IPS DF 19.7 (cell line): Measurements from ENCODE around the gene TMEM63C.

Source experiments
- DNase-seq: peaks from one replicate; pipeline ENCODE4 v3.0.0-alpha.2; 2013; ENCODE audit warnings: low read depth, low spot score

Gene TMEM63C

GRCh38 chr14:77197988-77198387, 16.4 kb downstream of the TMEM63C start:
- DNase-seq = no peak

- DNase-seq = no peak
Observed at GRCh38 chr14:77198561-77198960, 17.0 kb downstream of the TMEM63C start.

- no peak for DNase-seq
Observed at GRCh38 chr14:77199590-77199989, 18.0 kb downstream of the TMEM63C start.

- DNase-seq = no peak
Observed at GRCh38 chr14:77200406-77200985, 18.9 kb downstream of the TMEM63C start.

DNA sequence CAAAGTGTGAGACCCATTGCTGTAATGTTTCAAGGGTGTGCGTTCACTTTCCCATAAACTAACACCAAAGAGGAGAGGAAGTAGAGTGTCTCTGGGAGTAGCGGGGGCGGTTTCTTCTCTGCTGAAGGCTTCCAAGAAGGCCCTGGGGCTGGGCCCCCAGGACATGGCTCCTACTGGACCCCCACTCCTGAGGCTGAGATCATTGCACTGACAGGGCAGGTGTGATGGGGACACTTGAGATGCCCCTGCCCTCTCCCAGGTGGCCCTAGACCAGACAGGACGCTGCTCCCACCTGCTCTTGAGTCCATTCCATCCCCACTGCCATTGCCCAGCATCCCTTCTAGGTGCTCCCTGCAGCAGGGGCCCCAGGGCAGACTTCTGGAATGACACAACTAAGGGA, 20.1 kb downstream of the TMEM63C start:
- DNase-seq = no peak

GRCh38 chr14:77203611-77204458, 22.2 kb downstream of the TMEM63C start:
- DNase-seq = no peak

GRCh38 chr14:77204459-77204771, 22.8 kb downstream of the TMEM63C start:
- no peak for DNase-seq

DNA sequence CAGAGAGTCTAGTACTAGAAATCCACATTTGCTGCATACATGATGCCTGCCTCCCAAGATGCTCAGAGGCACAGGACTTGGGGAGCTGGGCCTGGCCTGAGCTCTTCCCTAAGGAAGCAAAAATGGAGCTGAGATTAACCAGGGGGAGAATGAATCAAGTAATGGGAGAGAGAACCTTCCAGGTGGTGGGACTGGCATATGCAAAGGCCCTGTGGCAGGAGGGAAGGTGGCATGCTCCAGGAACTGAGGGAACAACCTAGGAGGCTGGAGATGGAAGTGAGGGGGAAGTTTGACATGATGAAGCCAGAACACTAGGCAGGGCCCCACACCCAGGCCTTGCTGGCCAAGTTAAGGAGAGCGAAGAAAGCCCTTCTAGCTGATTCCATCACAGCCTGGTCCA, 23.3 kb downstream of the TMEM63C start:
- no peak for DNase-seq

DNA sequence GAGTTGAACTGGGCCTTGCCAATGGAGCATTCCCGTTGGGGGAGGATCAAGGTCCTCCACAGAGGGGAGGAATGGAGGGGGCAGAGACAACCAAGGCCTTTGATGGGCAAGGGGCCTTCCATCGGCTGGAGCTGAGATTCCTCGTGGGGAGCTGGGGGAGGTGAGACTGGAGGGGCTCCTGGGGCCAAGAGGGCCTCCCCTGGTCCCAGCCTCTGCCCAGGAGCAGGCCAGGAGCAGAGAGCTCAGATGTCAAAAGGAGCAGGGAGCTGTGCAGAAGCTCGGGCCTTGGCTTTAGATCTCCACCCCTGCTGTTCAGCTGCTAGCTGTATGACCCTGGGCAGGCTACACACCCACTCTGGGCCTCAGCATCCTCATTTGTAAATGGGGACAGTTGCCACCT, 24.0 kb downstream of the TMEM63C start:
- no peak for DNase-seq

GRCh38 chr14:77206261-77206824, 24.7 kb downstream of the TMEM63C start:
- DNase-seq = no peak

DNA sequence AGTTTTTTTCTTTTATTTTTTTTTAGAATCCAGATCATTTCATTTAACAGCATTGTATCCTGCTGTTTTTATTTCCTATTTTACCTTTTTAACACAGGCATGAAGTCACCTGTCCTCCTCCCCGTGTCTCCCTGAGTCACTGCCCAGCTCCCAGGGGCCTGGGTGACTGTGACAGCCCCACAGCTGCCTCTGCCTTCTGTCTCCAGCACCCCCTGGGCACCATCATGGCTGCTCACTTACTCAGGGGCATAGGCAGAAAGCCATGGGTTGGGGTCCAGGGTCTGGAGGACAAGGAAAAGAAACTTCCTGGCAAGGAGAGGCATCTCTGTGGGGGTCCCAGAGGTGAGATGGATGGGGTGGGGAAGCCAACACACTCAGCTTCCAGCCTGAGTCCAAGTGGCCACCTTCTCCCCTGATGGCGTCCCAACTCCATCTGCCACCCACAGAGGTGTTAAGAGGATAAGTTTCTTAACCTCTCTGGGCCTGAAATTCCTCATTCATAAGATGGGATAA, 25.3 kb downstream of the TMEM63C start:
- no peak for DNase-seq

- DNase-seq = no peak
Observed at GRCh38 chr14:77208291-77208978, 26.8 kb downstream of the TMEM63C start.

DNA sequence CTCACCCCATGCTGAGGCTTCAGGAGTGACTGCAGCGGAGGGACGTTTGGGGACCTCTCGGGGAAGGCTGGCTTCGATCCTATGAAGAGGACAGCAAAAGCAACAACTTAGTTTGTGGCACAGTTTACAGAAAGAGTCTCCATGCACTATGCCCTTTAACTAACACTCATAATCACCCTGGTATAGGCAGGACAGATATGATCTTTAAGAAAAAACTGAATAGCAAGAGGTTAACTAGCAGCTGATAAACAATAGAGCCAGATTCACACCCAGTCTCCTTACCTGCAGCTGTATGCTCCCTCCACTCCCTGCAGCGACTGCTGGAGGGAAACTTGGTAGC, 27.4 kb downstream of the TMEM63C start:
- no peak for DNase-seq

GRCh38 chr14:77212097-77212870, 30.7 kb downstream of the TMEM63C start:
- no peak for DNase-seq

GRCh38 chr14:77212943-77213678, 31.5 kb downstream of the TMEM63C start:
- no peak for DNase-seq

DNA sequence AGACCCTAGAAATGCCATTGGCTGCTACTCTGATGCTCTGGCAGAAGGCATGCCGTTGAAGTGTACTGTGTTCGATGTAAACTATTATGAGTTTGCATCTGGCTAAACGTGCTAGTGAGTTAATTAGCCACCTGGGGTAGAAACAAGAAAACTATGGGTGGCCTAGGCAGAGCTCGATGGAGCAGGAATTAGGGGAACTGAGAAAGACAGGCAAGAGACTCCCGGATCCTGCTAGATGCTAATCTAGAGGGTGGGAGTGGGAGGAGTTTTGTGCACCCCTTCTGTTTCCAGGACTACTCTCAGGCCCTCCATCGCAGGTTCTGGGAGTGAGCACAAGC, 32.0 kb downstream of the TMEM63C start:
- DNase-seq = no peak

DNA sequence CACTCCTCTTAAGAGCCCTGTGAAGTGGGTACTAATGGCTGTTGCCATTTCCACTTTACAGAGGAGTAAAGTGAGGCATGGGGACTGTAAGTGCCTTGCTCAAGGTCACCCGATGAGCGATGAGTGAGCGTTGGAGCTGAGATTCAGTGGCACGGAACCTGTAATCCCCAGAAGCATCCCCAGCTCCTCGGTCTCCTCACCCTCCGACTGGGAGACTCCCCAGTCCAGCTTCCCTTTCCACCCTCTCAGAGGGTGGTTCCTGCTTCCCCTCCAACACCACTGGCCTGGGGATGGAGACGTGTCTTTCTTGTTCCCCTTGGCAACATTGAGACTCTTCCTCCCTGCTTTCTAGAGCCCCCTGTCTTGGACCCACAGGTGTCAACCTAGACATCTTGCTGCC, 32.6 kb downstream of the TMEM63C start:
- DNase-seq = no peak

GRCh38 chr14:77217551-77217950, 36.0 kb downstream of the TMEM63C start:
- no peak for DNase-seq

GRCh38 chr14:77219591-77219990, 38.0 kb downstream of the TMEM63C start:
- no peak for DNase-seq

GRCh38 chr14:77220246-77221017, 38.8 kb downstream of the TMEM63C start:
- no peak for DNase-seq
